DOHH2 (cell line): Measurements from ENCODE around the gene CACNA1B.

Experiments used
- H3F3A ChIP-seq: fragments of 200-600 bp; sonication (generic), shearing (Covaris generic); 2 replicates; pipeline ENCODE4 v1.6.0; 2016; ENCODE audit warnings: antibody characterized with exemption, mild to moderate bottlenecking; ENCODE audit not compliant: control insufficient read depth, insufficient read depth
- H3K27ac ChIP-seq: fragments of 200-600 bp; sonication (generic); 2 replicates; pipeline ENCODE4 v1.5.1; 2014; ENCODE audit warnings: low read depth, mild to moderate bottlenecking, low read length, moderate library complexity
- H3K27me3 ChIP-seq: fragments of 200-600 bp; sonication (generic); 2 replicates; pipeline ENCODE4 v1.6.1; 2014; ENCODE audit warnings: mild to moderate bottlenecking, low read length, mixed read lengths; ENCODE audit not compliant: control insufficient read depth
- H3K36me3 ChIP-seq: fragments of 200-600 bp; sonication (generic); 2 replicates; pipeline ENCODE4 v1.6.1; 2014; ENCODE audit warnings: mild to moderate bottlenecking, low read length, moderate library complexity, mixed read lengths; ENCODE audit not compliant: control insufficient read depth
- H3K4me1 ChIP-seq: fragments of 200-600 bp; sonication (generic); 2 replicates; pipeline ENCODE4 v1.6.1; 2014; ENCODE audit warnings: mild to moderate bottlenecking, low read length, mixed read lengths; ENCODE audit not compliant: control insufficient read depth
- H3K4me2 ChIP-seq: fragments of 200-600 bp; sonication (generic); 2 replicates; pipeline ENCODE4 v1.6.0; 2014; ENCODE audit warnings: mild to moderate bottlenecking, low read length, moderate library complexity
- H3K4me3 ChIP-seq: fragments of 200-600 bp; sonication (generic); 2 replicates; pipeline ENCODE4 v1.5.1; 2014; ENCODE audit warnings: mild to moderate bottlenecking, low read length, mixed read lengths
- H3K79me2 ChIP-seq: fragments of 200-600 bp; sonication (generic); 2 replicates; pipeline ENCODE4 v1.6.1; 2014; ENCODE audit warnings: mild to moderate bottlenecking, low read length, mixed read lengths; ENCODE audit not compliant: control insufficient read depth
- H3K9me2 ChIP-seq: fragments of 200-600 bp; sonication (generic); replicated peaks from 2 replicates; pipeline ENCODE4 v1.6.1; 2014; ENCODE audit warnings: mild to moderate bottlenecking, low read length, mixed read lengths; ENCODE audit not compliant: control insufficient read depth
- H3K9me3 ChIP-seq: fragments of 200-600 bp; sonication (generic); 2 replicates; pipeline ENCODE4 v1.6.1; 2014; ENCODE audit warnings: antibody characterized with exemption, low read length, mixed read lengths; ENCODE audit not compliant: control insufficient read depth, insufficient read depth
- H4K20me1 ChIP-seq: fragments of 200-600 bp; sonication (generic); 2 replicates; pipeline ENCODE4 v1.6.0; 2014; ENCODE audit warnings: low read depth, mild to moderate bottlenecking, antibody characterized with exemption, low read length, moderate library complexity; ENCODE audit not compliant: control insufficient read depth, insufficient read depth
- EZH2phosphoT487 ChIP-seq: fragments of 200-600 bp; sonication (generic); IDR thresholded peaks from 2 replicates; pipeline ENCODE4 v1.6.1; 2017; ENCODE audit warnings: borderline replicate concordance, mild to moderate bottlenecking, antibody characterized with exemption, low read length, moderate library complexity, mixed read lengths
- TF ChIP-seq, protein P1 (sequence below): fragments of 200-600 bp; sonication (generic); IDR thresholded peaks from one replicate; pipeline ENCODE4 v1.5.1; 2014; ENCODE audit warnings: antibody characterized with exemption, mild to moderate bottlenecking, low read depth, low read length; ENCODE audit not compliant: poor library complexity, severe bottlenecking

CACNA1B gene

DNA sequence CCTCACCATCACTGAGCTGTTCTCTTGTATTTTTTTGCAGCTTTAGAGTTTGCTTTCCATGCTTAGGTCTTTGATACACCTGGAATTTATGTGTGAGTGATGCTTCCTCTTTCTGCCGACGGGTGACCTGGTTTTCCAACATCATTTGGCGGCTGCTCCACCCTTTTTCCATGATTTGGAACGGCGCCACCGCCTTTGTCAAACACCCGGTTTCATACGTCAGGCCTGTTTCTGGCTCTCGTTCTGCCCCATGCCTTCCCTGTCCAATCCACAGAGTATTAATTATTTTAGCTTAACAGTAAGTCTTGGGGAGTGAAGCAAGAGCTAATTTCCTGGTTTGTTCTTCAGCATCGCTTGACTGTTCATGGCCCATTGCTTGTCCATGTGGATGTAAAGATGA, 30.2 kb downstream of the CACNA1B start:
- Histone ChIP-seq H4K20me1 (no peaks in the 10 kb centered on the region), H3K4me2 (no peak overlapping the region), H3K9me2 (no peaks in the 10 kb centered on the region), H3K9me3 (no peaks in the 10 kb centered on the region), H3K4me1 (no peaks in the 10 kb centered on the region), H3K27me3 (no peaks in the 10 kb centered on the region), H3F3A (no peaks in the 10 kb centered on the region), H3K27ac (no peak overlapping the region), H3K4me3 (no peak overlapping the region), H3K79me2 (no peaks in the 10 kb centered on the region), H3K36me3 (no peaks in the 10 kb centered on the region)
- TF ChIP-seq, protein P1, sequence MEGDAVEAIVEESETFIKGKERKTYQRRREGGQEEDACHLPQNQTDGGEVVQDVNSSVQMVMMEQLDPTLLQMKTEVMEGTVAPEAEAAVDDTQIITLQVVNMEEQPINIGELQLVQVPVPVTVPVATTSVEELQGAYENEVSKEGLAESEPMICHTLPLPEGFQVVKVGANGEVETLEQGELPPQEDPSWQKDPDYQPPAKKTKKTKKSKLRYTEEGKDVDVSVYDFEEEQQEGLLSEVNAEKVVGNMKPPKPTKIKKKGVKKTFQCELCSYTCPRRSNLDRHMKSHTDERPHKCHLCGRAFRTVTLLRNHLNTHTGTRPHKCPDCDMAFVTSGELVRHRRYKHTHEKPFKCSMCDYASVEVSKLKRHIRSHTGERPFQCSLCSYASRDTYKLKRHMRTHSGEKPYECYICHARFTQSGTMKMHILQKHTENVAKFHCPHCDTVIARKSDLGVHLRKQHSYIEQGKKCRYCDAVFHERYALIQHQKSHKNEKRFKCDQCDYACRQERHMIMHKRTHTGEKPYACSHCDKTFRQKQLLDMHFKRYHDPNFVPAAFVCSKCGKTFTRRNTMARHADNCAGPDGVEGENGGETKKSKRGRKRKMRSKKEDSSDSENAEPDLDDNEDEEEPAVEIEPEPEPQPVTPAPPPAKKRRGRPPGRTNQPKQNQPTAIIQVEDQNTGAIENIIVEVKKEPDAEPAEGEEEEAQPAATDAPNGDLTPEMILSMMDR, result no peak
- no peak for TF ChIP-seq EZH2phosphoT487

GRCh38 chr9:137912671-137913070, 35.1 kb downstream of the CACNA1B start:
- no peaks in the 10 kb centered on the region for H3K27me3 ChIP-seq
- H3K27ac ChIP-seq, result no peak overlapping the region
- H3K4me1 ChIP-seq, result no peaks in the 10 kb centered on the region
- no peaks in the 10 kb centered on the region for H4K20me1 ChIP-seq
- no peak overlapping the region for H3K4me2 ChIP-seq
- no peaks in the 10 kb centered on the region for H3K79me2 ChIP-seq
- no peaks in the 10 kb centered on the region for H3K9me2 ChIP-seq
- H3F3A ChIP-seq, result no peaks in the 10 kb centered on the region
- no peak overlapping the region for H3K4me3 ChIP-seq
- H3K36me3 ChIP-seq, result no peaks in the 10 kb centered on the region
- TF ChIP-seq, protein P1, result no peak
- no peak for TF ChIP-seq EZH2phosphoT487
- no peaks in the 10 kb centered on the region for H3K9me3 ChIP-seq

DNA sequence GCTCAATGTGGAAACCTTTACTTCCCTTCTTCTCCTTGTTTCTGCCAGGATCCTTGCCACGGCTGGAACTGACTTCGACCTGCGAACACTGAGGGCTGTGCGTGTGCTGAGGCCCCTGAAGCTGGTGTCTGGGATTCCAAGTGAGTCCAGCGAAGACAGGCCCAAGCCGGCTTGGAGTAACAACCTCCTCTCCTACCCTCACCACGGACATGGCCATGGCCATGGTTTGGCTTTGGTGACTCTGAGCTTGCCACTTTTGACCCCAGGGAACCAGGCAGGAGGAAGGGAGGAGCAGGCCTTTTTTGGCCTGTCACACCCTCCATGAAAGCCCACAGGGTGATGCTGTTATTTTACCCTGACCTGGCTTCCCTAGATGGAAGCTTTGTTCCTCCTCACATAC, 35.5 kb downstream of the CACNA1B start:
- no peak overlapping the region for H3K27ac ChIP-seq
- no peaks in the 10 kb centered on the region for H3K36me3 ChIP-seq
- H3K9me2 ChIP-seq, result no peaks in the 10 kb centered on the region
- H3F3A ChIP-seq, result no peaks in the 10 kb centered on the region
- no peaks in the 10 kb centered on the region for H3K27me3 ChIP-seq
- no peak overlapping the region for H3K4me3 ChIP-seq
- H3K4me2 ChIP-seq, result no peak overlapping the region
- no peaks in the 10 kb centered on the region for H3K4me1 ChIP-seq
- no peaks in the 10 kb centered on the region for H3K79me2 ChIP-seq
- H4K20me1 ChIP-seq, result no peaks in the 10 kb centered on the region
- no peaks in the 10 kb centered on the region for H3K9me3 ChIP-seq
- TF ChIP-seq, protein P1, result no peak
- no peak for TF ChIP-seq EZH2phosphoT487
